Heart left ventricle (tissue), 13 donors: ENCODE results near the gene ATOSB.

ENCODE experiments used
- CTCF ChIP-seq, 12 donors: fragments of 200-600 bp; sonication (generic) in 4 of 12; IDR thresholded peaks; one replicate each; pipeline versions ENCODE4 v1.5.0 to v1.8.0; 2018 to 2022; ENCODE audit warnings: antibody characterized with exemption in 12 of 12, mild to moderate bottlenecking in 5 of 12
- POLR2A ChIP-seq, 2 donors: fragments of 450-650 bp; IDR thresholded peaks; one replicate each; pipeline ENCODE4 v1.6.1; 2017; ENCODE audit warnings: antibody characterized with exemption in 2 of 2, mild to moderate bottlenecking in 2 of 2, moderate library complexity in 2 of 2
- donor health status: ischemic (EF 13 %, LVEDD 7.1; RV severe dilation, severe dysfunction).
- donor health status: DM: no; HTN: yes; CAD: no.
- donor health status: DM: no; HTN: no; CAD: no.
- donor health status: ischemic (EF 25% LVEDD 6.9; RV normal size, moderate dysfunction).
- donor health status: ischemic (EF 25% LVEDD 5.7; RV mildly dilated, moderate dysfunction).
- donor health status: ischemic (EF 35%, LVEDD 5.7; RV mildly dilated, moderate dysfunction).
- donor health status: nonischemic (EF 11% LVEDD 7.7; RV severe dilation, severe dysfunction).
- donor health status: DM: yes; HTN: yes; CAD: no.
- donor health status: PGD.
- donor health status: ischemic (EF 29% LVEDD 5.4; RV normal size, mild dysfunction).
- donor health status: nonischemic (EF 23%, LVEDD 6.1; RV moderate dilation, normal function).

GRCh38 chr9:35057271-35057620 lies 58.4 kb downstream of the ATOSB start:
- no peak for TF ChIP-seq CTCF (IDR thresholded peaks at IDR 0.05)
- no peak for TF ChIP-seq POLR2A (IDR thresholded peaks at IDR 0.05)
